ENCODE measurements around the gene E2F4.
A peak's percentile ranks its signal among the peaks of the same experiment; 100 is the strongest.

The E2F4 gene, protein sequence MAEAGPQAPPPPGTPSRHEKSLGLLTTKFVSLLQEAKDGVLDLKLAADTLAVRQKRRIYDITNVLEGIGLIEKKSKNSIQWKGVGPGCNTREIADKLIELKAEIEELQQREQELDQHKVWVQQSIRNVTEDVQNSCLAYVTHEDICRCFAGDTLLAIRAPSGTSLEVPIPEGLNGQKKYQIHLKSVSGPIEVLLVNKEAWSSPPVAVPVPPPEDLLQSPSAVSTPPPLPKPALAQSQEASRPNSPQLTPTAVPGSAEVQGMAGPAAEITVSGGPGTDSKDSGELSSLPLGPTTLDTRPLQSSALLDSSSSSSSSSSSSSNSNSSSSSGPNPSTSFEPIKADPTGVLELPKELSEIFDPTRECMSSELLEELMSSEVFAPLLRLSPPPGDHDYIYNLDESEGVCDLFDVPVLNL

GRCh38 chr16:67191995-67192681 lies at the start of gene E2F4:
E2F4 (plus strand) TSS chr16:67192155; CDS start chr16:67192228, 73 bp downstream.
- DNase-seq: peak; percentile 77 to 88 (median 79)

DNA sequence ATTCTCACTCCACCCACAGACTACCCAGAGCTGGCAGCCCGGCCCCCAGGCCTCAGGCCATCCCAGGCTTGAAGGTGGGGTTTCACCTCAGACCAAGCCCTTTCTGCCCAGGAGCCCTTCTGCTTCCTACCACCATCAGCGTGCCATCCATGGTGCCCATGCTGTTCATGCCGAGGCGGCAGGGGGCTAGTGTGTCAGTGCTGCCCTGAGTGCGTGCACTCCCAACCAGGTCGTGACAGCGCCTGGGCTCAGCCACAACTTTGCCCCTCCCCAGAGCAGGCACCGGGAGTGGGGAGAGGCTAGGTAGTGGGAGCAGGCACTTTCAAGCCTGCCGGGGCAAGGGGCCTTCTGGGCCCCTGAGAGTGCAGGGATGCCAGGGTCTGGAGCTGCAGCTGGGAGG lies 49.6 kb upstream of the E2F4 start:
- no peak for DNase-seq

DNA sequence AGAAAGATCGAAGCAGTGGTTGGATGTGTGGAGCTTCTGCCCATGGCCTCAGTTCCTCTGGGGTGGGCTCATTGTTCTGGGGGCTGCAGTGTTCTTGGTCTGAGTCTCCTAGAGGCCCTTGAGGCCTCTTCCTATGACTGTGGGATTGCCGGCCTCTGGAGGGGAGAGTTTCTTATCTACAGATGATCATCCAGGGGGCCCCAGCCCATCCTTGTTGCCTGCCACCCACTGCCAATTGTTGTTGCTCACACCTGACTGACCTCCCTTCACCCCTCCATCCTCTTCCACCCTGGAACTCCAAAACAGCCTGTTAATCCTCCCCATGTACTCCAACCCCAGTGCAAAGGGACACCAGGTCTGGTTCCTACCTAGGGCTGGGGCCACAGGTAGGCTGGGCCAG lies 47.0 kb upstream of the E2F4 start:
- DNase-seq: no peak

DNA sequence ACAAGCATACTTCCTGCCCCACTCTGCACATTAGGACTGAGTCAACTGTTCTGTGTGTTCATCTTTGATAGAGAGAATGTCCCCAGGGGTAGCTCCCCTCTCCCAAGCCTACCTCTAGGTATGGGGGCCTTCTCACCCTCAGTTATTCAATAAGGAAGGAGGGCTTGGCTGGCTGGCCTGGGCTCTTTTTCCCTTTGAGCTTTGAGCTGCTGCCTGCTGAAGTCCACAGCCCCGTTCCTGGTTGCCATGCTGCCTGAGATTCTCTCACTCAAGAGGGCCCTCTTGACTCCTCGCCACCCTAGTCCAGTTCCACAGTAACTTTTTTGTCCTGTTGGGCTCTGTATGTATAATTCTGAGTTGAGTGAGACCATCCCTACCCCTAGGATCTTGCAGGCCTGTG lies 46.2 kb upstream of the E2F4 start:
- DNase-seq: no peak

DNA sequence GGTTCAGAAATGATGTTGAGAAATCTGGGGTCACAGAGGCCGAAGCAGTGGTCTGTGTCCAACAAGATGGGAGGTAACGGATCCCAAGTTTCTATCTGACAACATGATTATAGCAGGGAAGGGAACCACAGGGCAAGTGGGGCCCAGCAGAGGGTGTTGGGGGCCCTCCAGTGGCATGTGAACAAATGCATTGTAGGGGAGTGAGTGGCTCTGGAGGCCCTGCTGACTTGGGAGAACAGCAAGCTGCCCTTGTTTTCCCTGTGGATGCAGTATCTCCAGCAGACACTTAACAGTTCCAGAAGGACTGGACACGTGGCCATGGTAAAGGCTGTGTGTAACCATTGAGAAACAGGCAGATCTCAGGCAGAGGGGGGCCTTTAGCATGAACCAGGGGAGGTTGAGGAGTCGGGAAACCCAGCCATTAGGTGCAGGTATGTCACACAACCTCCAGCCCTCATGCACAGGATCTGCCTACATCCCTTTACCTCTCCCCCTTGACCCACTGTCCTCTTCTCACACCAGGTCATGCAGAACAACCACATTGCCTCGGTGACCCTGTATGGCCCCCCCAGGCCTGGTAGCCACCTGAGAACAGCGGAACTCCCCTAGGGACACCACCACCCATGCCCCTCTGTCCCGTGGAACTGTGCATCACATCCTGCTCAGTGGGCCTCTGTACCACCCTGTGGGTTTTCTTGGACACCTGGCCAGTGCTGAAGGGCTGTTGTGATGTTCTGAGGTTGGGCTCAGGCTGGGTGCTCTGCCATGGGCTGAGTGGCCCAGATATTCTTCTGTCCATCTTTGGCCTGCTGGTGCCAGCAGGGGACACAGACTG lies 45.2 kb upstream of the E2F4 start:
- no peak for DNase-seq

DNA sequence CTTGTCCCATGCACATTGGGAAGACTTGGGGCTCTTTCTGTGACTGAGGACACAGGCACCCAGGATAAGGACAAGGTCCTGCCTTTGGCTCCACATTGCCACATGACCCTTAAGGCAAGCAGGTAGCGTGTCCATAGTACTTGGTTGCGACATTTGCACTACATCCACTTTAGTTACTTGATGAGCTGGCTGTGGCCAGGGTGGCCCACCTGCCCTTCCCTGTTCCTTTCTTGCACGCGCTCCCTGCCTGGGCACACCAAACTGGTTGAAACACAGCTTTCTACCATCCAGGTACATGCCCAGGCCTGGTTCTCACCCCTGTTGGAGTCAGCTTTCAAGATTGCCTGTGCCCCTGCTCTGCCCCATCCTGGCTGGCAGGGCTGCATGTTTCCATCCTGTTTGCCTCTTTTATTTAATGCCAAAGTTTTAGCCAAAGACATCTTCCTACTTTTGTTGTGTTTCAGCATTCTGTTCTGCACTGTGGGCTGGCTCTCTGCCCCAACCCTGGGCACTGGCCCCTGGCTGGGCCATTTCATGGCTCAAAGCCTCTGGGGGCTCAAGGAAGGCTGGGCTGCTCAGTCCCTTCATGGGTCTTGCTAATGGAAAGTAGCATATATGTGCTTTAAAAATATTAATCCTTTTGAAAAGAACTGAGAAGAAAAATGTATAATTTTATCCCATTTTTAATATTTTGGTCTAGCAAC lies 44.4 kb upstream of the E2F4 start:
- no peak for DNase-seq

- no peak for DNase-seq
These were observed 43.7 kb upstream of the E2F4 start for GRCh38 chr16:67148221-67148620.

DNA sequence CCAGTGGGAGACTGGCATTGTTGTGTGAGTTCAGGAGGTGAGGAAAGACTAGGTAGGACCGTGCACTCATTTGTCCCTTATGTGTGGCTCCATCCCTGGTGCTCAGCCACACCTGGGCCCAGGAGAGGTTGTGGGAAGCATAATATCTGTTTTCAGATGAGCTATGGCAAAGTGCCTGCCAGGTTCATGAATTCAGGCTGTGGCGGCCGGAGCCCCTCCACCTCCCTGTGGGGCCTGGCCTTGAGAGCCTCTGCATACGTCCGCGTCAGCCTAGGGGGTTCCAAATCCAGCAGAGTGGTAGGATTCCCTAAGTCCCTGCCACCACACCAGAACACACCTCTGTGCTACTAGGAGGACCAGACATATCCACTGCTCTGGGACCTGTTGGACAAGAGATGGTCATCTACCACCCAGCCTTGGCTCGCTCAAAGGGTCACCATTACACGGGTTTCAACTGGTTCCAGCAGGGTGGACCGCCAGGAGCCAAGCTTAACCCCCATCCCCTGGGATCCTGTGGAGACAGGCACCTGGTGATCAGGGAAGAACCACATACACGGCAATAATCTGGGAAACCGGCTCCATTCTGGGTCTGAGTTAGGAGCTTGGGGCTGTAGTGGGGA lies 43.2 kb upstream of the E2F4 start:
- no peak for DNase-seq

DNA sequence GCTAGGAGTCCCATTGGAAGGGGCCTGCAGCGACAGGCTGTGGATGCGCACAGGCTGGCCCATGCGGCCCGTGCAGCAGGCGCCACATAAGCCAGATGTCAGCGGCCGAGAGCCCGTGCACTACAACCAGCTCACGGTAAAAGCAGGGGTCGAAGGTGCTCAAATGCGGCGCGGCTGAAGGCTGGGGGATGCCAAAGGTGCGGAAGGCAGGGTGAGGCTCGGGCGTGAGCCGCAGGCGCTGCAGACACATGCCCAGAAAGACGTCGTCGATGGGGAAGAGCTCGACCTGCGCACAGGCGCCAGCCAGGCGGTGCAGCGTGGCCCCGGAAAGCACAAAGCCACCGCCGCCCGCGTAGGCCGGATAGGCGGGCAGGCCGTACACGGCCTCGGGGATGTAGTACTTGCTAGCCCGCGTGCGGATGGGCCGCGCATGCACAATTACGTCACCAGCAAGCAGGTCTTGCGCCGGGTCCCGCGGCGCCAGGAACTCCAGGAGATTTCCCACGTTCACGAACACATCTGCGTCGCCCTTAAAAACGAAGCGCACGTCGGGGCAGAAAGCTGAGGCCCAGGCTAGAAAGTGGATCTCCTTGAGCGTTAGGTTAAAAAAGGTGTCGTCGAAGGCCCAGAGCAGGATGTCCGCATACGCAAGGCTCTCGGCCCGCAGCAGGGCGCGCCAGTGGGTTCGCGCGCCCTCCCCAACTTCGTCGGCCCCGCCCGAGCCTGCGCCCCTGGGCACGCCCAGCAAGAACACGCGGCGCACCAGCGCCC lies 42.5 kb upstream of the E2F4 start:
- DNase-seq: no peak

DNA sequence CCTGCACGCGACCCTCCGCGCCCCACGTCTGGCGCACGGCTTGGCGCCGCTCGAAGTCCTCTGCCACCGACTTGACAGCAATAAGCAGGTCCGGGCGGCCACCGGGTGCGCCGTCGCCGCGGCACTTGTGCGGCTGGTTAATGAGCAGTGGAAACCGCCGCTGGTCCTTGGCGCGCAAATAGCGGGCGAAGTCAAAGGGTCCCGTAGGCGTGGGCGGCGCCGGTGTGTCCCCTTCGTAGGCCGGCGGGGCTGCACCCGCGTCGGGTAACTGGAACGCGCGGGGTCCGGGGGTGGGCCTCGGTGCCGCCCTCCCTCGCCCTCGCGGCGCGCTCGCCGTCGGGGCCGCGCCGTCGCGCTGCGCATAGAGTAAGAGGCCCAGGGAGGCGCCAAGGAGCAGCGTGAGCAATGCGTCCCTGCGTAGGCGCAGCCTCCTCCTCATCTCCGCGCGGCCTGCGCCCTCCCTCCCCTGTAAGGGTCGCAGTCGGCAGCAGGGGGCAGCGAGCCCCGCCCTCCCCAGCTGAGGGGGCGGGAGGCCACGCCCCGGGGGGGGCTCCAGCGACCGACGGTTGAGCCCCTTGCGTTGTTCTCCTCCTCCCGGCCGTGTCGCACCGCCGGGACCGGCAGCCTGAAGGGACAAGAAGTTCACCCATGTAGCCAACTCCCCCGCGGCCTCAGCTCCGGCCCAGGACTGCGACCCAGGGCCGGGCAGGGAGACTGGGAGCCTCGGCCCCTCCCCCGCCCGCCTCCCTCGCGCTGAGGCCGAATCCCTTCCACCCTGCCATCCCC lies 41.7 kb upstream of the E2F4 start:
- DNase-seq: peak; percentile 10 to 60 (median 32)

- DNase-seq: peak; percentile 38 to 60 (median 47)
These were observed 41.0 kb upstream of the E2F4 start, which contains the start of gene B3GNT9 for GRCh38 chr16:67150833-67151396. B3GNT9 (minus strand) TSS chr16:67150998; CDS start chr16:67150485, 513 bp downstream.

GRCh38 chr16:67151431-67152097 lies 40.4 kb upstream of the E2F4 start:
- peak in 1 of 3 experiments; percentile 20 for DNase-seq

DNA sequence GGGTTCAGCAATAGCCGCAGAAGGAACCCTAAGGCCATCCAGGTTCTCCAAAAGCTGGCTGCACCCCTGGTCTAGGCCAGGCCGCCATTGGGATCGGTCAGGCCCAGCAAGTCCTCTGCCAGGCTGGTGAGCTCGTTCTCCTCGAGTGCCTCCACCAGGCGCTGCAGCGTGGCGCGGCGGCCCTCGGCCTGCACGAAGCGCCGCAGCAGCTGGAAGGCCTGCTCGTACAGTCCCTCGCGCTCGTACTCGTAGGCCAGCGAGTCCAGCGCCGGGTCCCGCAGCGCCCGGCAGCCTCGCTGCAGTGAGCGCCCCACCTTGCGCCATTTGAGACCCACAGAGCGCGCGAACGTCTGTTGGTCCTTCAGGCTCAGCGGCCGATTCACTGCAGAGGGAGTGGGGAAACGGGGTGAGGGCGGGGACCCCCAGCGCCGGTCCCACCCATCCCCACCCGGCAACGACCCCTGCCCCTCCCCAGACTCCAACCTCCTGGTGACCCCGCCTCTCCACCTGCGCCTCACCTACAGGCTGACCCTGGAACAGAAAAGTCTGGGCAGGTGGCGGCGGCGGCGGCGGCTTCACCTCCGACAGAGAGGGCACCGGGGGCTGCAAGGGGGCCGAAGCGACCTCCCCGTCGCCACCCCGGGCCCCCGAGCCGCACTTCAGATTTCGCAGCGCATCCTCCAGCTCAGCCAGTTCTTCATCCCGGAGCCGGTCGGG lies 37.2 kb upstream of the E2F4 start:
- DNase-seq: peak; percentile 13 to 39 (median 25)

- peak; percentile 70 to 79 (median 73) for DNase-seq
These were observed 36.4 kb upstream of the E2F4 start for GRCh38 chr16:67155295-67156142.

GRCh38 chr16:67156143-67156844 lies 35.7 kb upstream of the E2F4 start:
- no peak for DNase-seq

GRCh38 chr16:67157106-67157748 lies 34.7 kb upstream of the E2F4 start:
- no peak for DNase-seq

Data from NCI-H1417 (cell line).